GM10266 (cell line): ENCODE data around the gene PNPLA5.

ENCODE experiments used
- DNase-seq: peaks from one replicate; pipeline ENCODE4 v3.0.0; 2012; ENCODE audit errors: extremely low spot score
- TF ChIP-seq, protein P1 (sequence below): IDR thresholded peaks from 2 replicates; pipeline ENCODE4 v1.5.1; 2012; ENCODE audit warnings: mild to moderate bottlenecking, low read depth; ENCODE audit not compliant: control insufficient read depth, insufficient read depth; ENCODE audit errors: missing control alignments

The PNPLA5 gene

GRCh38 chr22:43891360-43892182 lies at the start of gene PNPLA5:
PNPLA5 (minus strand) TSS chr22:43892013; CDS start chr22:43891880, 133 bp downstream.
- DNase-seq = no peak
- TF ChIP-seq, protein P1, sequence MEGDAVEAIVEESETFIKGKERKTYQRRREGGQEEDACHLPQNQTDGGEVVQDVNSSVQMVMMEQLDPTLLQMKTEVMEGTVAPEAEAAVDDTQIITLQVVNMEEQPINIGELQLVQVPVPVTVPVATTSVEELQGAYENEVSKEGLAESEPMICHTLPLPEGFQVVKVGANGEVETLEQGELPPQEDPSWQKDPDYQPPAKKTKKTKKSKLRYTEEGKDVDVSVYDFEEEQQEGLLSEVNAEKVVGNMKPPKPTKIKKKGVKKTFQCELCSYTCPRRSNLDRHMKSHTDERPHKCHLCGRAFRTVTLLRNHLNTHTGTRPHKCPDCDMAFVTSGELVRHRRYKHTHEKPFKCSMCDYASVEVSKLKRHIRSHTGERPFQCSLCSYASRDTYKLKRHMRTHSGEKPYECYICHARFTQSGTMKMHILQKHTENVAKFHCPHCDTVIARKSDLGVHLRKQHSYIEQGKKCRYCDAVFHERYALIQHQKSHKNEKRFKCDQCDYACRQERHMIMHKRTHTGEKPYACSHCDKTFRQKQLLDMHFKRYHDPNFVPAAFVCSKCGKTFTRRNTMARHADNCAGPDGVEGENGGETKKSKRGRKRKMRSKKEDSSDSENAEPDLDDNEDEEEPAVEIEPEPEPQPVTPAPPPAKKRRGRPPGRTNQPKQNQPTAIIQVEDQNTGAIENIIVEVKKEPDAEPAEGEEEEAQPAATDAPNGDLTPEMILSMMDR = no peak

DNA sequence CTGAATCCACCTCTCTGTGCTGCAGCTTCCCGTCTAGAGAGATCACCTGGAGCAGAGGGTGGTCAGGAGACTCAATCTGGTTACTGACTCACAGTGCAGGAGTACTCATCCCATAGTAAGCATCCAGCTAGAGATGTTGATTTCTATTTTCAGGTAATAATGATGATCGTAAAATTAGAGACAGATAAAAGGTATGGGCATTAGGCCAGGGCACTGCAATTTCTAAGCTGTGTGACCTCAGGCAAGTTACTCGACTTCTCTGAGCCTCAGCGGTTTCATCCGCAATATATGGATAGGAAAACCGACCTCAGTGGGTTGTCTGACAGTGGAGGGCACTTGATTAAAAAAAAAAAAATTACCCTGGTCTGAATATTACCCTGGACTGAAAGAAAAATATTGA lies 49.6 kb upstream of the PNPLA5 start:
- DNase-seq = no peak
- TF ChIP-seq, protein P1 = no peak

- TF ChIP-seq, protein P1 = no peak
- no peak for DNase-seq
Measured at GRCh38 chr22:43931771-43932170, 40.0 kb upstream of the PNPLA5 start.

- DNase-seq = no peak
- TF ChIP-seq, protein P1 = no peak
Measured at GRCh38 chr22:43928908-43929307, 37.1 kb upstream of the PNPLA5 start.

DNA sequence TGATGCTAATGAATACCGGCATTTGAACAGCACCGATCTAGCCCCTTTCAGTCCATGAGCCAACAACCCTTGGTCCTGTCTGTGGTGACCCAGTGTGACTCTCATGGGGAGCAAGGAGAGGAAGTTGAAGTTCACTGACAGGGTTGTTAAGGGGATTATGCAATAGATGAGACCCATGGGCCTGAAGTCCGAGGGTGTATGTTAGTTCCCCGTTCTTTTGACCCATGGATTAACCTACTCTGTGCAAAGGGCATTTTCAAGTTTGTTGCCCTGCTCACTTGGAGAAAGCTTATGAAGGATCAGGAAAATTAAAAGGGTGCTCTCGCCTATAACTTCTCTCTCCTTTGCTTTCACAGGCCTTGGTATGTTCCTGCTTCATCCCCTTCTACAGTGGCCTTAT lies 36.7 kb upstream of the PNPLA5 start:
- no peak for DNase-seq
- TF ChIP-seq, protein P1 = no peak

DNA sequence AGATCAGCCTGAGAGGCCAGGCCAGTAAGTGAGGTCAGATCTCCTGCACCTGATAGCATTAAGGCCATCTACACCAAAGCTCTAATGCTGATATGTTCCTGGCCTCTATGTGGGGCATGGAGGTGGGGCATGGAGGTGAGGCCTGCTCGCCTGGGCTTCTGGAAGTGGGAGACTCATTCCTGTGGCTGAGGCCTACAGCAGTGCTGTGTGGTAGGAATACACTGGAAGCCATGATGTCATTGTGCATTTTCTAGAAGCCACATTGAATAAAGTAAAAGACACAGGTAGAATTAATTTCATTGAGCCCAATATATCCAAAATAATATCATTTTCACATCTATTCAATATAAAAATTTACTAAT lies 34.5 kb upstream of the PNPLA5 start:
- TF ChIP-seq, protein P1 = no peak
- no peak for DNase-seq
